GM18868 (cell line): Measurements from ENCODE around the gene PTPN1.

ENCODE experiments used
- ATAC-seq: cut with Tn5 transposase; IDR thresholded peaks from one replicate; pipeline ENCODE4 v1.9.1; 2021; ENCODE audit warnings: mild to moderate bottlenecking, moderate library complexity; ENCODE audit not compliant: unreplicated experiment

The PTPN1 gene

DNA sequence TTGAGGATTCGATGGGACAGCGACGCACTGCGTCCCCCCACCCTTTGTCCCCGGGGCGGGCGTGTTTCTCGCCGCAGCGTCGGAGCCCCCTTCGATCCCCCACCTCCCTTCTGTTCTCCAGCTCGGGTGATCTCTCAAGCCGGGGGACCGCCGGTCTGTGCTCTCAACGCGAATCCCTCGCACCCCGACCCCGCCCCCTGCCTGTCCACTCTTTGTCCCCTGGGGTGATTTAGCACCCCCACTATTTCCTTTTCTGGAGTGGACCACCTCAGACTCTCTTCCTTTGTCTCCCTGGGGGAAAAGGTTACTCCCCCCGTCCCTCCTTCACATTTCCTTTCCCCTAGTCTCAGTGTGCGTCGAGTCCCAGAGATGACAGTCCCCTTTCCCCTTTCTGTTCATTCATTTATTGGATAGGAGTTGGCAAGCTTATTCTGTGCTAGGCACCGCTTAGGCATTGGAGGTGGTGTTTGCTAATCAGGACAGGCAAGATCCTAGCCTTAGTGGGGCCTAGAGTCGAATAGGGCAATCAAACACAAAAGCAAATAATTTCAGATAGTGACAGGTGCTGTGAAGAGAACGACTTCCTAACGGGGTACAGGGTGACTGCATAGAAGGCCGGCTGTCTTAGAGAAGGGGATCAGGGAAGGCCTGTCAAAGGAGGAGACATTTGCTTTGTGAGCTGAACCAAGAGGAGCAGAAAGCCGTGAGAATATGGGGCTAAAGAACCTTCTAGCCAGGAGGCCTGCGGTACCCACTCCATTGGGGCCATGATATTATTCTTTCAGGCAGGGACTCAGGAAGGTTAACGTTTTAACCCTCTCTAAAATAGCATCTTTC, 741 bp downstream of the PTPN1 start:
- no peak for ATAC-seq

DNA sequence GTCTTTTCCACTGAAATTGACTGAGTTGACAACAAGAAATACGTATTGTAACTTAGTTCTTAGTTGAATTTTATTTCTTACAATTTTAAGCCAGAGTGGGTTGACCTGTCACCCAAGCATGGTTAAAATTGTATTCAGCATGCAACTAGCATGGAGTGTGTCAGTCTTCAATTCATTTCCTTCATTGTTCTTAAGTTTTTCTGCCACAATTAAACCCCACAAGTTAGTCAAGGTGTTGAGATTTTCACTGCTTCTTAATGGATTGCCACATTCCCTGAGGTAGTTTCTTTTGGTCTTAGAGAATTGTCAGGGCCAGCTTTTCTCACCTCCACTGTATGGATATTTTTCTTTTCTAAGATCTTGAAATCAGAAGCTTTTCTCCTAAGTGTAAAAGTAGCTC, 2.1 kb downstream of the PTPN1 start:
- no peak for ATAC-seq

DNA sequence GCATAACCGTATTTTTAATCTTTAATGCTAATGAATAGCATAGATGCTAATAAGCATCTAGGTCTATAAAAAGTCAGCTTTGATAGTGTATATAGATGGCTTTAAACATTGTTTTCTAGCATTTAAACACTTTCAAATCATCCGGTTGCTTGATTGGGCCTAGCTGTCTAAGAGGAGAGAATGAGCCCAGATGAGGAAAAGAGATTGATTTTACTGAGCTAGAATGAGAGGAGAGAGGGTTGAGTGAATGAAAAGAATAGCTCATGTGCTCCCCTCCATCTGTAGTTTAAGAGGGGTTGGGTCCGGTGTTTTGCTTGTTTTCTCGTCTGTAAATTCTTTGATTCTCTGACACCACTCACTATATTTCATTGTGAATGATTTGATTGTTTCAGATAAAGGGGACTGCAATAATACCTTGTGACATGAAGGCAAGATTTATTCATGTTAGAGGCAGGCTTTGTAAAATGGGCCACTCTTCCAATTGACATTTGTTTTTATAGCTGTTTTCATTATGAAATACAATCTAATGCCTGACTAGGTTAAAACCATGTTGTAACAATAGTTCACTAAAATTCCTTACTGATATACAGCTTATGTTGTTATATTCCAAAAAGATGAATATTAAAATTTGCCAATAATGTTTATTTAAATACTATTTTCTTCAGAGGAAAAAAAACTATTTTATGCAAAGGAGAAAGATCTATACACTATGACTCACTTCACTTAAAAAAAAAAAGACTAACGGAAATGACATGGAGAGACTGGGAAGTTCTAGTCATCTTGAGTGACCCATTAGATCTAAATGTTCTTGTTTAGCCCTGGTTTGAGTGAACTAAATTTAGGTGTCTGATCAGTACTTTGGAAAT, 3.2 kb downstream of the PTPN1 start:
- ATAC-seq: no peak

DNA sequence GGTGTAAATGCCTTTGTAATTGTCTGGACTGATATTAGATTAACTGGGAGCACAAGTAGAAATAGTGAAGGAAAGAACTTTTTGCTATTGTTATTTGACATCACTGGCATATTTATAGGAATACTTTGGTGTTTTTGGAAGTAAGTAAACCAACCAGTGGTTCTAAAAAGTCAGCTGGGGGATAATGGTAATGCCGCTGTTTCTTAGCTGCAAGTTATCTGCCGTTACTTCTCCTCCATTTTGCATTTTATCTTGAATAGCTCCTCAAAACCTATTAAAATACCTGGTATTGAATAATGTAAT, 3.8 kb downstream of the PTPN1 start:
- no peak for ATAC-seq

DNA sequence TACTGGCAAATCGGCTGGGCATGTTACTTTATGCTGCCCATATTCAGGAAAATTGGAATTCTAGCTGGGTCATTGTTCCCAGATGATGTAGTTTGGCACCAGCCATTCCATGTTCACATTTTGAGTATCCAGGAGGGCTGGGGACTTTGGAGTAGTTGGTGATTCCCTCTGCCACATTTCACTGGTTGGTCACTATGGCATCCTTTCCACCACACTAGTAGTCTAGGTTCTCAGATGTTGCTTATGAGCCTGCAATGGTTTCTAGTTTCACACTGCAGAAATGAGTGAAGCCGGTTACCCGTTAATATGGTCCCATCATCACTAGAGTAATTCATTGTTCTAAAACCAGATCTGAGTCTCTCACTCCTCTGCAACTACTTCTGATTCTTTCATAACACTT, 4.6 kb downstream of the PTPN1 start:
- ATAC-seq: no peak

DNA sequence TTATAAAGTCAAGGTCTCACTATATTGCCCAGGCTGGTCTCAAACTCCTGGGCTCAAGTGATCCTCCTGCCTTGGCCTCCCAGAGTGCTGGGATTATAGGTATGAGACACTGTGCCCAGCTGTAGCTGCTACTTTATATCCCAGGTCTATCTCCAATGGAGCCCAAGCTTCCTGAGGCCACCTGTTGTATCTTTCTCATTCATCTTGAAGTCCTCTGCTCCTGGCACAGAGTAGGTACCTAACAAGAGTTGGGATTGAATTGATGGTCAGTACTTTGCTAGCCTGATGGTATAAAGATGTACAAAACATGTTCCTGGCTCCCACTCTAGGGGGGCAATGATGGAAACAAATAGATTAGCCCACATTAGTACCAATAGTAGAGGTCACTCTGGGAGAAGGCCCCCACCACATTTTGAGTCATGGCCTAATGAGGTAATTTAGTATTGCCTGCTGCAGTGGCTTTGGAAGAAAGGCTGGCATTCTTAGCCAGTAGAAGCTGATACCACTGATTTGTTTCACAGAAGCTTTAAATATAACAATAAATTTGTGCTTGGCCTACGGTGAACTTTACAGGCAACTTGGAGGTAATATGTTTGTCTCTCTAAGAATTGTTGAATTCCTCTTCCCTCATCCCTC, 5.4 kb downstream of the PTPN1 start:
- no peak for ATAC-seq

DNA sequence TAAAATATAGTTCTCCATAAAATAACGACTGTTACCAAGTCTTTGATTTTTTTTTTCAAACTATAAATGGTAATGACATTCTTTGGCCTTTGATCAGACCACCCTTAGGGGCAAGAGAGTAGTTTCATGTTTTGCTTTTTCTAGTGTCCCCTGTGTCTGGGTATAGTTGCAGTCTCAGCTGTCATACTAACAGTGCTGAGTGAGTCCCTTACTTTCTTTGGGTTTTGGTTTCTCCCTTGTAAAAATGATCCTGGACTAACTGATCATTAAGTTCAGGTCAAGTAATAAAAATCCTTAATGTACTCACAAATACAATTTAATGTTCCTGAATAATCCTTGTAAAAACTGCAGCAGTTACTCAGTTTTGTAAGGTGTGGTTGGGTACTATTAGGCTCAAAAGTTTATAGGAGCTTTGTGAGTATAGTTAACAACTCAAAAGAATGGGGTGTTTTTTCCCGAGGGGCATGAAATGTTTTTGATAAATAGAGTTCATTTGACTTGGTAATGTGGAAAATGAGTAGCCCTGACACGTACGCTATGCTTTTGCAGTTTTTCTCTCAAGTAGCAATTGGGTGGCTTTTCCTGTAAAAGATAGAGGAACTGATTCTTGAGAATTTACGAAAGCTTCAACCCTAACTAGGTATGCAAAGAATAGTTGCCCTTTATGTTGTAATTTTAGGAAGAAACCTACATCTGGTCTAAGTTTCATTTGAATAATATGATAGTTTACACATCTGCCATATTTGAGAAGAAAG, 6.2 kb downstream of the PTPN1 start:
- peak; percentile 53 for ATAC-seq

DNA sequence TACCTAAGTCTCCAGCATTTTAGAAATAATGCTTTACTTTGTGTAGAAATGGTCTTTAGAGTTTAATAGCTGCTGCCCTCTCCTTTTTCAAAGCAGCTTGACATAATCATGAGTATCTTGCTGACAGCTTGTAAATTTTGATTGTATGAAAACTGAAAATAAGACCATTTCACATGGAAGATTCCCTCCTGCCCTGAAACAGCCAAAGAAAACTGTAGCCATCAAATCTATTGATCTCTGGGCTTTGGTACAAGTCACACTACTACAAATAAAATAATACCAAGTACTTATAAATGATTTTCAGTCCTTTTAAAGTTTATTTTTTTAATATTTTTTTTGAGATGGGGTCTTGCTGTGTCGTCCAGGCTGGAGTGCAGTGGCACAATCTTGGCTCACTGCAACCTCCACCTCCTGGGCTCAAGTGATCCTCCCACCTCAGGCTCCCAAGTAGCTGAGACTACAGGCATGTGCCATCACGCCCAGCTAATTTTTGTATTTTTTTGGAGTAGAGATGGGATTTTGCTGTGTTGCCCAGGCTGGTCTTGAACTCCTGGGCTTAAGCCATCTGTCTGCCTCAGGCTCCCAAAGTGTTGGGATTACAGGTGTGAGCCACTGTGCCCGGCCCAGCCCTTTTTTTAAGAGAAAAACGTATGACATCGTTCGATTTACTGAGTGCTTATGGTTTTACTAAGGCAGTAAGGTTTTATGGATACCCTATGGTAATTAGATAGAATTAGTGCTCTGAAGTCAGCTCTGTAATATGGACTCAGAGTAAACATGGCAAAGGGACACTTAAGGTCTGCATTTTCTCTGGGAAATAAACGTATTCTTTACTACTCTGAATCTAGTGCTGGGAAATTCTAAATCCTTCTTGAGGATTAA, 7.0 kb downstream of the PTPN1 start:
- ATAC-seq: no peak

DNA sequence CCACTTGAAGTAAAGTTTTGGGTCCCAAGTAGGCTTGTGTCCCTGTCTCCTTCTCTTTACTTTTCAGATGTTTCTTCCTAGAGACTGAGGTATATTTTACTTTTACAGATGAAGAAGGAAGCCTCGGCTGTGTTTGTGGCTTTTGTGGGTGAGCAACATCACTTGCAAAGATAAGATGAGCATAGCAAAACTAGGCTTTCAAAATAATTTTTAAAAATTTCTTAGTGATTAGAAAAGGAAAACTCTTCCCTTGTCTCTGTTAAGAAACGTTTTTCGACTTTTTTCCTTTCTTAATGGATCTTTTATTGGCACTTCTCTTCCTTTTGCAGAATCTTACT, 7.6 kb downstream of the PTPN1 start:
- no peak for ATAC-seq

DNA sequence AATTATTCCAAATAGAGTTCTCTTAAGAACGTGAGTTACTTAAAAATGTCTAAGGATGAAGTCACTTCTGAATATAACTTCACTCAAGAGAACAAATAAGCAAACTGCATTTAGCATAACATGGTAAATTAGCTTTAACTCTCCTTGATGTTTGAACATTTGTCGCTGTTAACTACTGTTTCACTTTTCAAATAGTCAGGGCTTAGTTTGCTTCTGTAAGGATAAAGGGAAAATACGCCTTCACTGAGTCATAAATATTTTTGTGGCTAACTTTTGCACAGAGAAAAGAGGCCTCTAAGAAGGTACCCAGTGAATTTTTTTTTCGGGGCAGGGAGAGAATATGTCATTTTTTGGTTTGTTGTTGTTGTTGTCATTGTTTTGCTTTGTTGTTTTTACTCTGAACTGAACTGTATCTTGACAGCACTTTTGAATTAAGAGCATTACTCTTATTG, 8.1 kb downstream of the PTPN1 start:
- ATAC-seq: no peak

DNA sequence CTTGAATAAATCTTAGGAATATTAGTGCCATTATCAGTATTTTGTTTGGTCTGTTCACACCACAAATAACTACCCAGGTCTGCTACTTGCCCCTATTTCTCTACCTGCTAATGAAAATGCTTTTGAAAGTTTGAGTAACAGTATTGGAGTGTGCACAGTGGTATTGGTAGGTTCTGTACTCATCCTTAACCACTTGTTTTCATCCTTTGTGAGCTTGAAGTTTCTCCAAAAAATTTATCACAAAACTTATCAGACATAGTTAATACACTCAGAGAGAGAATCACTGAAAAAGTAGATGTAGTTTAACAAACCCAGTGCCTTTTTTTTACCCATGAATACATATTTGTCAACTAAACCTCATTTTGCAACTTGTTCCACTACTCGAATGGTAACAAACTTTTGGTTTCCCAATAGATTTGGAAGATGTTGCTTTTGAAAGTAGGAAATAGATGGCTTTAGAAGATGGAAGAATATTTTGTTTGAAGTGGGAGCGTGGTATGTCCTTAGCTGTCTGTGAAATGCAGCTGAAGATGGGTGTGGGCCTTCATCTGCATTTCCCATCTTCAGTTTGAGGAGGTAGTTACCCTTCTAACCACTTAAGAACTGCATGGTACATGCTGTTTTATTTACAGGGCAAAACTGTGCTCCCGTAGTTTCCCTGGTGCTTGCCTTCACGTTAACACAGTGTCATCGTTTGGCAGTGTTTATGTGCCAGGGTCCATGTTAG, 9.0 kb downstream of the PTPN1 start:
- ATAC-seq: no peak

DNA sequence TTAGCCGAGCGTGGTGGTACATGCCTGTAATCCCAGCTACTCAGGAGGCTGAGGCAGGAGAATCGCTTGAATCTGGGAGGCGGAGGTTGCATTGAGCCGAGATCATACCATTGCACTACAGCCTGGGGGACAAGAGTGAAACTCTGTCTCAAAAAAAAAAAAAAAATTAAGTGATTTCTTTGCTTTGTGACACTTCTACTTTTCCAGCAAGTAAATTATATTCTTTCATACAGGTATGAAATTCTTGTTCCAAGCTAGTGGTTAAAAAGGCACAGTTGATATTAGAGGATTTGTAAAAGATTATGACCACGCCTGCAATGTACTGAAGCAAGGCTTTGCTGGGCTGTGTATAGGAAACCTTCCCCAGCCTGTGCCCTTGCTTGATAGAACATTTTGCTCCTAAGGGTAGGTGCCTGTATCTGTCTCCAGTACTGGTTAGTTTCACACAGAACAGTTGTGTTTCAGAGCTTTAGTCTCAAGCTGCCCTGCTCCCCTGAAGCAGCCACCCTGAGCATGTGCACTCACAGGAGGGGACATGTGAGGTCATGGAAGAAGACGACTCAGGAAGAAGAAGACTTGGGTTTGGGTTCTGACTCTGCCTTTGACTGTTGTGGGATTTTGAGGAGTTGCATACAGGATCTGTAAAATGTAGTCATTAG, 10.2 kb downstream of the PTPN1 start:
- peak; percentile 29 for ATAC-seq

DNA sequence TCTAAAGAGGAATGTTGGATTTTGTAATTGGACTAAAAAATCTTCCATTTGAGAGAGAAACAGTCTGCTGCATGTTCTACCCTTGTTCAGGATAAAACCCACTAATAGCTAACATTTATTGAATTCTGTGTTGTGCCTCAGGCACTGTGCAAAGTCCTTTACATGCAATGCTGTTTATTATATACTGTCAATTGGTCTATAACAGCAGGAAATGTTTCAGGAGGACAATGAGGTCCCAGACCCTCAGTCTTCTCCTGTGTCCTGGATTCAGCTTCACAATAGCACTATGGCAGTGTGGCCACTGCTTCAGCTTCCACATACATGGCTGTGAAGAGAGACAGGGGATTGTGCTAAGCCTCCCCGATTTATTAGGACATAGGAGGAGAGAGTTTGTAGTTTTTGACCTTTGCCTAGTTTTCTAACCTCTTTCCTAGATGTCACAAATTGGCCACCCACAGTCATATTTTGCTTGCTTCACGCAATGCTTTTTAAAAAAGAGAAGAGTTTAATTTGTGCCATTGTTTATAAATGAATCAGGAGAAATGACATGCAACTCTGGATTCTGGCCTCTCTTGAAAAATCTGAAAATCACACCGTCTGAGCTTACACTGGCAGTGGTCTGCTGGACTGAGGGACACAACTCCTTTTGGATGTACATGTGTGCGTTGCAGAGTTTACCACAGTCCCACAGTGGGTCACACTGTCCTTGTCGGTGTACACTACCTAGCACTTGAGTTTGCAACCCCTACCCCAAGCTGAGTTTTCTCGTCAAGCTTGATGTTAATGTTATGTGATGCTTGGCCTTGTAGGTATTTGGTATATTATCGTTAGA, 11.3 kb downstream of the PTPN1 start:
- ATAC-seq: no peak

DNA sequence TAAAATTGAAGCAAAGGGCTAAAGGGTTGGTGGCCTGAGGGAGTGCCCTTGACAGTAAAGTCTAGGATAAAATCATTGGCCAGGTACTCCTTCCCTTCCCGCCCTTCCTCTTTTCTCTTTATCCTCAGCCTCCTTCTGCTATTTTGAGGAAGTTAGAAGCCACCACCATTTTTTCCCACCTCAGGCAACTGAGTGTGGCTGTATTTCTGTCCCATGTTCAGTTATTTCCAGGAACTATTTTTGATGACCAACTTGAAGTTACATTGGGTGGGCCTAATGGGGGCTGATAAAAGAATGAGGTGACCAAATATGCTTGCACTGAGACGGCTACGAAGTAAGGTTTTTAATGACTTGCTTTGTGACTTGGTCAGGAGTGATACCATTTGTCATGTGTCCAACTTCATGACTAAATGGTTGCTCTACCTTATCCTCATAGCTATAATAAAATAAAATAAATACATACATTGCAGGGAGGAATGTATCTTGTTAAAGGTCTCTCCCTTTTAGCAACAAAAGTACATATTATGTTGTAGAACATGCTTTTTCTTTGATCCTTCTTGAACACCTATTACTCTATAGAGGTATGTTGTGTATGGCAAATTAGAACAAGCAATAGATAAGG, 12.0 kb downstream of the PTPN1 start:
- no peak for ATAC-seq

DNA sequence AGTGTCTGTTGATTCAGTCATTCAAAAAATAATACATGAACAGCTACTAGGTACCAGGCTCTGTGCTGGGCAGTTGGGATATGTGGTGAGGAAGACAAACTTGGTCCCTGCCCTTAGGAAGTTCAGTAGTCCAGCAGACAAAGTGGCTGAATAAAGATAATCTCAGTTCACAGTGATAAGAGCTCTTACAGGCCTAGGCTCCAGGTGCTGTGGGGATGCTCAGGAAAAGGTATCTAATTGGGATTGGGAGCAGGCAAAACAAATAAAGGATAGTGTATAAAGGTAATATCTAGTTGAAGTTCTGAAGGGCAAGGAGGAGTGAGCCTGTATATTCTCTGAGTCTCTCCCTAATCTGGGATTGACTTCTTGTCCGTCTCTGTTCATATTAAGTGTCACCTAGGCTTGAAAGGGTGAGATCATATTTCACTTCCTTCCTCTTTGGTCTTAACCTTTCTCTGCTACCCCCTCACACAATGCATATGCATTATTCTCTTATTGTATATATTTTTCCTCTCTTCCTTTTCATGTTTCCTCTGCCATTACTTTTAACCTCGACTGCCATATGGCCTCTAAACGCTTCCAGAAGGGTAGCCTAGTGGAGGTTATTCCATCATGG, 13.5 kb downstream of the PTPN1 start:
- ATAC-seq: no peak

DNA sequence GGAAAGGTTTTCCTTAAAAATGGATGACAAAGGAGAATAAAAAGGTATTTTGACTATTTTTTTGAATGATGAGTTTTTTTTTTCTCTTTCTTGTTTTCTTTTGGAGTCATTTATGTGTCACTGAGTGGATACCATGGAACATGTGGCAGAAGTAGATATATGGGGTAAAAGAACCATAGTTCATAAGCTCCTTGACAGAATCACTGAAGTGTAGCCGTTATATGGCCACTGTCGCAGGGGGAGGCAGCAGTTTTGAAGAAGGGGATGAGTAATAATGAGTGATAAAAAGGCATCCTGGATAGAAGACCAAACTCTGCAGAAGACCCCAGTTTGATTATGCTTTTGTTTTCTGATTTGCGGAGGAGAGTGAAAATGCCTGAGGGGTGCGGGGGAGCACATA, 15.5 kb downstream of the PTPN1 start:
- ATAC-seq: no peak

DNA sequence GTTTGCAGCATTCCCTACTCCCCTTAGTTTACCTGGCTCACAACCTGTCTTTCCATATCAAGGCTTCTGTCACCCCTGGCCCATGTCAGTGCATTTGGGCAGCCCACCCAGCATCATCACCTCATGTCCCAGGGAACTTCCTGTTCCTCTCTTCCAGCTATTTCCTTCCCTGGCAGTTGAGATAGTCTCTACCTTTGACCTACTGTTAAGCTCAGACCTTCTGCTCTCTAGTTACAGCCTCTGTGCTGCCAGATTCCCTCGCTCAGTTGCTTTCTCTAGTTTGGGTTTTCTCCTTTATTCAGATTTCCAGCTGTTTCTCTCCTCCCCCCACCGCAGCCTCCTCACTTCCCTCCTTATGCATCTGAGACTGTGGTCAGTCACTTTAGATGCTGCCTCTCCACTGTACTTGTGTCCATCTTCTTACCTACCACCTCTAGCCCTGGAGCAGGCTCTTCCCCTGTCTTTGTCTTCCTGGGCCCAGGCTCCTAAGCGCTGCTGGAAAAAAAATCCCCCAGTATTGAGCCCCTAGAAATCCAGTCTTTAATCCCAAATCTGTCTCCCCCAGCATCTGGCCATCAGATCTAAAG, 16.3 kb downstream of the PTPN1 start:
- ATAC-seq: no peak
